ENCODE measurements around the gene NHEJ1. TPM values are rescaled to one million over a fixed set of nuclear protein-coding genes. Genes with fewer than 3 reads are reported as not detected.

The NHEJ1 gene
- total and polyA plus RNA-seq, 2 of the 13 experiments (the other 11 are each of a cell fraction or from before 2014, with no cell fraction given): 30.0 to 30.7 TPM

DNA sequence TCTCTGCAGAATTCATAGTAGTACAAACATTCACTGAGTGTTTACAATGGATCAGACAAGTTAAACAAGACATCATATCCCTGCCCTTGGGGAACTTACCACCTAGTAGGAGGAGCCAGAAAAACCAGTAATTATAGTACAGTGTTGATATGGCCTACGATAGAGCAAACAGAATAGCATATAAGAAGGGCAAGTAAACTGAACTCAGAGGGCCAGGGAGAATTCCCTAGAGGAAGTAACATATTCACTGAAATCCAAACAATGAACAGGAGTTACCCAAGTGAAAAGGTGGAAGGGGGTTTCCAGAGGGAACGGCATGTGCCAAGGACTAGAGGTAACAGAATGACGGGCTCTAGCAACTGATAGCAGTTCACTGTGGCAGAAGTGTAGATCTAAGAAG is 34.1 kb downstream of the NHEJ1 start (continued):
- TF ChIP-seq TFDP1 (CRISPR knock-in tag; IDR thresholded peaks at IDR 0.05; ENCODE audit: borderline replicate concordance) (no peak; the same call in 1 of the 2 replicates), SAFB2 (CRISPR knock-in tag; IDR thresholded peaks at IDR 0.05; ENCODE audit: borderline replicate concordance, low read depth) (no peak), PRMT3 (CRISPR knock-in tag; IDR thresholded peaks at IDR 0.05; ENCODE audit: borderline replicate concordance, low read depth) (no peak), CREM (IDR thresholded peaks at IDR 0.05) (0 out of 2 replicates have a peak, but pooled peaks have one; percentile 31), CREM (CRISPR knock-in tag; IDR thresholded peaks at IDR 0.05) (no peak), FOSL2 (CRISPR knock-in tag; IDR thresholded peaks at IDR 0.05) (0 out of 2 replicates have a peak, but pooled peaks have one; percentile 6), SIX4 (CRISPR knock-in tag; IDR thresholded peaks at IDR 0.05) (0 out of 2 replicates have a peak, but pooled peaks have one; percentile 24), ETV5 (CRISPR knock-in tag; IDR thresholded peaks at IDR 0.05; ENCODE audit: borderline replicate concordance) (peak; percentile 66; the same call in 1 of the 2 replicates), ZNF510 (CRISPR knock-in tag; IDR thresholded peaks at IDR 0.05; ENCODE audit: low read depth) (no peak), HMGXB4 (CRISPR knock-in tag; IDR thresholded peaks at IDR 0.05; ENCODE audit: borderline replicate concordance in 1 of 2, low read depth in 1 of 2) (no peak), KDM2A (CRISPR knock-in tag; IDR thresholded peaks at IDR 0.05; ENCODE audit: borderline replicate concordance, low read depth) (no peak), GABPB1 (CRISPR knock-in tag; IDR thresholded peaks at IDR 0.05) (no peak), SMARCE1 (IDR thresholded peaks at IDR 0.05; ENCODE audit: borderline replicate concordance) (no peak), TBX2 (CRISPR knock-in tag; IDR thresholded peaks at IDR 0.05; ENCODE audit: borderline replicate concordance) (peak; percentile 74), HNRNPUL1 (IDR thresholded peaks at IDR 0.05; ENCODE audit: low read depth, low read length) (no peak), RFX3 (CRISPR knock-in tag; IDR thresholded peaks at IDR 0.05) (no peak)
- TF ChIP-seq, protein P1, sequence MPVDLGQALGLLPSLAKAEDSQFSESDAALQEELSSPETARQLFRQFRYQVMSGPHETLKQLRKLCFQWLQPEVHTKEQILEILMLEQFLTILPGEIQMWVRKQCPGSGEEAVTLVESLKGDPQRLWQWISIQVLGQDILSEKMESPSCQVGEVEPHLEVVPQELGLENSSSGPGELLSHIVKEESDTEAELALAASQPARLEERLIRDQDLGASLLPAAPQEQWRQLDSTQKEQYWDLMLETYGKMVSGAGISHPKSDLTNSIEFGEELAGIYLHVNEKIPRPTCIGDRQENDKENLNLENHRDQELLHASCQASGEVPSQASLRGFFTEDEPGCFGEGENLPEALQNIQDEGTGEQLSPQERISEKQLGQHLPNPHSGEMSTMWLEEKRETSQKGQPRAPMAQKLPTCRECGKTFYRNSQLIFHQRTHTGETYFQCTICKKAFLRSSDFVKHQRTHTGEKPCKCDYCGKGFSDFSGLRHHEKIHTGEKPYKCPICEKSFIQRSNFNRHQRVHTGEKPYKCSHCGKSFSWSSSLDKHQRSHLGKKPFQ (CRISPR knock-in tag; IDR thresholded peaks at IDR 0.05; ENCODE audit: insufficient replicate concordance): no peak
- TF ChIP-seq, protein P2, sequence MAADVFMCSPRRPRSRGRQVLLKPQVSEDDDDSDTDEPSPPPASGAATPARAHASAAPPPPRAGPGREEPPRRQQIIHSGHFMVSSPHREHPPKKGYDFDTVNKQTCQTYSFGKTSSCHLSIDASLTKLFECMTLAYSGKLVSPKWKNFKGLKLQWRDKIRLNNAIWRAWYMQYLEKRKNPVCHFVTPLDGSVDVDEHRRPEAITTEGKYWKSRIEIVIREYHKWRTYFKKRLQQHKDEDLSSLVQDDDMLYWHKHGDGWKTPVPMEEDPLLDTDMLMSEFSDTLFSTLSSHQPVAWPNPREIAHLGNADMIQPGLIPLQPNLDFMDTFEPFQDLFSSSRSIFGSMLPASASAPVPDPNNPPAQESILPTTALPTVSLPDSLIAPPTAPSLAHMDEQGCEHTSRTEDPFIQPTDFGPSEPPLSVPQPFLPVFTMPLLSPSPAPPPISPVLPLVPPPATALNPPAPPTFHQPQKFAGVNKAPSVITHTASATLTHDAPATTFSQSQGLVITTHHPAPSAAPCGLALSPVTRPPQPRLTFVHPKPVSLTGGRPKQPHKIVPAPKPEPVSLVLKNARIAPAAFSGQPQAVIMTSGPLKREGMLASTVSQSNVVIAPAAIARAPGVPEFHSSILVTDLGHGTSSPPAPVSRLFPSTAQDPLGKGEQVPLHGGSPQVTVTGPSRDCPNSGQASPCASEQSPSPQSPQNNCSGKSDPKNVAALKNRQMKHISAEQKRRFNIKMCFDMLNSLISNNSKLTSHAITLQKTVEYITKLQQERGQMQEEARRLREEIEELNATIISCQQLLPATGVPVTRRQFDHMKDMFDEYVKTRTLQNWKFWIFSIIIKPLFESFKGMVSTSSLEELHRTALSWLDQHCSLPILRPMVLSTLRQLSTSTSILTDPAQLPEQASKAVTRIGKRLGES (CRISPR knock-in tag; IDR thresholded peaks at IDR 0.05; ENCODE audit: borderline replicate concordance): no peak
- TF ChIP-seq, protein P3, sequence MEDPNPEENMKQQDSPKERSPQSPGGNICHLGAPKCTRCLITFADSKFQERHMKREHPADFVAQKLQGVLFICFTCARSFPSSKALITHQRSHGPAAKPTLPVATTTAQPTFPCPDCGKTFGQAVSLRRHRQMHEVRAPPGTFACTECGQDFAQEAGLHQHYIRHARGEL (CRISPR knock-in tag; IDR thresholded peaks at IDR 0.05): no peak
- TF ChIP-seq, protein P4, sequence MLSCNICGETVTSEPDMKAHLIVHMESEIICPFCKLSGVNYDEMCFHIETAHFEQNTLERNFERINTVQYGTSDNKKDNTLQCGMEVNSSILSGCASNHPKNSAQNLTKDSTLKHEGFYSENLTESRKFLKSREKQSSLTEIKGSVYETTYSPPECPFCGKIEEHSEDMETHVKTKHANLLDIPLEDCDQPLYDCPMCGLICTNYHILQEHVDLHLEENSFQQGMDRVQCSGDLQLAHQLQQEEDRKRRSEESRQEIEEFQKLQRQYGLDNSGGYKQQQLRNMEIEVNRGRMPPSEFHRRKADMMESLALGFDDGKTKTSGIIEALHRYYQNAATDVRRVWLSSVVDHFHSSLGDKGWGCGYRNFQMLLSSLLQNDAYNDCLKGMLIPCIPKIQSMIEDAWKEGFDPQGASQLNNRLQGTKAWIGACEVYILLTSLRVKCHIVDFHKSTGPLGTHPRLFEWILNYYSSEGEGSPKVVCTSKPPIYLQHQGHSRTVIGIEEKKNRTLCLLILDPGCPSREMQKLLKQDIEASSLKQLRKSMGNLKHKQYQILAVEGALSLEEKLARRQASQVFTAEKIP (CRISPR knock-in tag; IDR thresholded peaks at IDR 0.05; ENCODE audit: borderline replicate concordance): no peak

All from HepG2 (cell line).